Lung (tissue), 12 donors: ENCODE results near the gene ATG4B. TPM values are rescaled to one million over a fixed set of nuclear protein-coding genes. Genes with fewer than 3 reads are reported as not detected.

Source experiments
- ATAC-seq: fragments of 200-7000 bp; cut with Tn5 transposase; one replicate; pipeline ENCODE4 v1.9.1; 2020; ENCODE audit warnings: moderate number of reproducible peaks; ENCODE audit not compliant: insufficient read depth, low FRiP score
- DNase-seq, 3 donors: peaks; one replicate each; pipeline ENCODE4 v3.0.0-alpha.2; 2013 to 2017
- H3K27ac ChIP-seq, 2 donors: one replicate each; pipeline ENCODE4 v1.5.1; 2013; ENCODE audit warnings: mild to moderate bottlenecking in 2 of 2, moderate library complexity in 2 of 2, control low read depth in 1 of 2, inconsistent platforms in 1 of 2, low read depth in 1 of 2, low read length in 1 of 2
- H3K27me3 ChIP-seq, 3 donors: one replicate each; pipeline ENCODE4 v1.5.1; 2013; ENCODE audit warnings: low read length in 2 of 3; ENCODE audit not compliant: control insufficient read depth in 3 of 3, insufficient read depth in 3 of 3
- H3K36me3 ChIP-seq, 4 donors: one replicate each; pipeline ENCODE4 v1.5.1; 2013; ENCODE audit warnings: low read length in 4 of 4, mild to moderate bottlenecking in 1 of 4, moderate library complexity in 1 of 4; ENCODE audit not compliant: control insufficient read depth in 4 of 4, insufficient read depth in 4 of 4
- H3K4me1 ChIP-seq, 5 donors: one replicate each; pipeline ENCODE4 v1.5.1; 2013; ENCODE audit warnings: low read length in 5 of 5, mild to moderate bottlenecking in 2 of 5, moderate library complexity in 1 of 5; ENCODE audit not compliant: control insufficient read depth in 5 of 5, insufficient read depth in 5 of 5
- H3K4me3 ChIP-seq: one replicate; pipeline ENCODE4 v1.5.1; 2013; ENCODE audit warnings: mild to moderate bottlenecking, control low read depth, moderate library complexity
- H3K9ac ChIP-seq, 2 donors: one replicate each; pipeline ENCODE4 v1.5.1; 2013; ENCODE audit warnings: low read length in 2 of 2, control low read depth in 1 of 2; ENCODE audit not compliant: insufficient read depth in 1 of 2
- H3K9me3 ChIP-seq, 4 donors: one replicate each; pipeline ENCODE4 v1.5.1; 2013; ENCODE audit warnings: low read length in 3 of 4, mild to moderate bottlenecking in 1 of 4, moderate library complexity in 1 of 4; ENCODE audit not compliant: control insufficient read depth in 4 of 4, insufficient read depth in 3 of 4
- WGBS, 2 donors: extraction: QIAGEN DNeasy Blood & Tissue Kit; methylation state at CpG; one replicate each; pipeline ENCODE4 v1.1.7; 2013; 5-methylcytosine and 5-hydroxymethylcytosine counted together
- polyA plus RNA-seq, 2 donors: library from polyadenylated mRNA; stranded (reverse); fragments of 200-250 nt; gene quantifications; one replicate each; pipeline ENCODE4 v1.2.1, GENCODE V29; 2013
- total RNA-seq, 2 donors: library from RNA; depleted of rRNA in 1 of 2; stranded (reverse); fragments of >200 nt in 1 of 2; gene quantifications; one replicate each; pipeline ENCODE4 v1.2.1, GENCODE V29; 2014 to 2021
- TF ChIP-seq, protein P1 (sequence below): IDR thresholded peaks from 2 replicates; pipeline ENCODE4 v1.5.1; 2012; ENCODE audit warnings: mild to moderate bottlenecking; ENCODE audit errors: control extremely low read depth, extremely low read depth
- donor health status: control.
- donor health status: control.
- donor health status: Bipolar disorder and iron deficiency.
- donor health status: healthy.
- donor health status: DM: yes; HTN: yes; CAD: no.

ATG4B gene
- total and polyA plus RNA-seq, 4 donors = 45.1 to 74.9 (median 62.0) TPM

DNA sequence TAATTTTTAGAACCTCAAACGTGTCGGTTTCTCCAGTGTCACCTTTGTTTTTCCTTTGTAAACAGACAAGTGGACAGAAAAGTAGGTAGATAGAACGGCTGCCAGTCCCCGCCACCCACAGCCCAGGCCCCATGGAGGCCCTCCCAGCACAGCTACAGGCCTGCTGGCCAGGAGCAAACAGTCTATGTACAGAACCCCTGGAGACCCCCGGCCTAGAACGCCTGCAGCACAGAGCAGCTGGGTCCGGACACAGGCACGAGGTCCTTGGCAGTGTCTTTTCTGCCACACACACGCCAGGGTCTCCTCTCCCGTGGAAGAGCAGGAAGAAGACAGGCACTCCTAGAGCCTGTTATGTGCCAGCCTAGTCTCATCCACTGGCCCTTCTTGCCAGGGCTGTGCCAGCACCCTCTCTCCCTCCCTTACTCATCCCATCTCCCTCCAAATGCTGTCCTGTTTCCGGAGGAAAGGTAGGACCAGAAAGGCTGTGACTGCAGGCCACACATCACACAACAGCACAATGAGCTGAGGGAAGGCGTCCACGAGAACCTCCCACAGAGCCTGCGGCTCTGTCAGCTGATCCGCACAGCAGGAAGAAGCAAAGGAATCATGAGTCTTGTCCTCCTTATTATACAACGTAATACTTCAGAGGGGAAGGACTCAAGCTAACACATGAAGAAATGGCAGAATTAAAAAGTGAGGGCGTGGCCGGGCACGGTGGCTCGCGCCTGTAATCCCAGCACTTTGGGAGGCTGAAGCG lies 41.5 kb downstream of the ATG4B start:
- TF ChIP-seq, protein P1, sequence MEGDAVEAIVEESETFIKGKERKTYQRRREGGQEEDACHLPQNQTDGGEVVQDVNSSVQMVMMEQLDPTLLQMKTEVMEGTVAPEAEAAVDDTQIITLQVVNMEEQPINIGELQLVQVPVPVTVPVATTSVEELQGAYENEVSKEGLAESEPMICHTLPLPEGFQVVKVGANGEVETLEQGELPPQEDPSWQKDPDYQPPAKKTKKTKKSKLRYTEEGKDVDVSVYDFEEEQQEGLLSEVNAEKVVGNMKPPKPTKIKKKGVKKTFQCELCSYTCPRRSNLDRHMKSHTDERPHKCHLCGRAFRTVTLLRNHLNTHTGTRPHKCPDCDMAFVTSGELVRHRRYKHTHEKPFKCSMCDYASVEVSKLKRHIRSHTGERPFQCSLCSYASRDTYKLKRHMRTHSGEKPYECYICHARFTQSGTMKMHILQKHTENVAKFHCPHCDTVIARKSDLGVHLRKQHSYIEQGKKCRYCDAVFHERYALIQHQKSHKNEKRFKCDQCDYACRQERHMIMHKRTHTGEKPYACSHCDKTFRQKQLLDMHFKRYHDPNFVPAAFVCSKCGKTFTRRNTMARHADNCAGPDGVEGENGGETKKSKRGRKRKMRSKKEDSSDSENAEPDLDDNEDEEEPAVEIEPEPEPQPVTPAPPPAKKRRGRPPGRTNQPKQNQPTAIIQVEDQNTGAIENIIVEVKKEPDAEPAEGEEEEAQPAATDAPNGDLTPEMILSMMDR = no peak
- no peaks in the 10 kb centered on the region for H3K9me3 ChIP-seq
- no peak overlapping the region for H3K4me3 ChIP-seq
- DNase-seq = no peak
- WGBS, 2 donors = 91 to 94% methylated on average over 22 of the region's 22 CpGs
- no peak for ATAC-seq
- peaks cover 0 to 34% (median 24%) of the 10 kb centered on the region in 4 donors for H3K36me3 ChIP-seq
- H3K27ac ChIP-seq = no peak overlapping the region
- H3K27me3 ChIP-seq = no peaks in the 10 kb centered on the region
- no peak overlapping the region for H3K9ac ChIP-seq
- H3K4me1 ChIP-seq = no peaks in the 10 kb centered on the region

DNA sequence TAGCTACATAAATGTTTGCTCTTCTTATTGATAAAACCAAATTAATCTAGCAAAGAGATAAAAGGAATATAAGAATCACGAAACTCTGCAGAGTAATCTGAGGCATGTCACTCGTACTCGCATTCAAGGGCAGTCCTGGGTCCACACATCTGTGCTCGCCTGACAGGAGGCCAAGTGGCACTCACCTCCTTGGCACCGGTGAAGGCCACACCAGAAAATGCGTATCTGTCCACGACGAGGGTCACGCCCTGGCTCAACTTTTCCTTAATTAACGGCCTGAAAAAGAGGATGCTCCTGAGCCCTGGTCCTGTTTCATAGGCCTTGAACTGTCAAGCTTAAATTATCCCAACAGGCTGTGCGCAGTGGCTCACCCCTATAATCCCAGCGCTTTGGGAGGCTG lies 42.6 kb downstream of the ATG4B start:
- ATAC-seq = no peak
- Histone ChIP-seq H3K36me3 (peaks cover 0 to 33% (median 28%) of the 10 kb centered on the region in 4 donors), H3K4me1 (no peaks in the 10 kb centered on the region)

DNA sequence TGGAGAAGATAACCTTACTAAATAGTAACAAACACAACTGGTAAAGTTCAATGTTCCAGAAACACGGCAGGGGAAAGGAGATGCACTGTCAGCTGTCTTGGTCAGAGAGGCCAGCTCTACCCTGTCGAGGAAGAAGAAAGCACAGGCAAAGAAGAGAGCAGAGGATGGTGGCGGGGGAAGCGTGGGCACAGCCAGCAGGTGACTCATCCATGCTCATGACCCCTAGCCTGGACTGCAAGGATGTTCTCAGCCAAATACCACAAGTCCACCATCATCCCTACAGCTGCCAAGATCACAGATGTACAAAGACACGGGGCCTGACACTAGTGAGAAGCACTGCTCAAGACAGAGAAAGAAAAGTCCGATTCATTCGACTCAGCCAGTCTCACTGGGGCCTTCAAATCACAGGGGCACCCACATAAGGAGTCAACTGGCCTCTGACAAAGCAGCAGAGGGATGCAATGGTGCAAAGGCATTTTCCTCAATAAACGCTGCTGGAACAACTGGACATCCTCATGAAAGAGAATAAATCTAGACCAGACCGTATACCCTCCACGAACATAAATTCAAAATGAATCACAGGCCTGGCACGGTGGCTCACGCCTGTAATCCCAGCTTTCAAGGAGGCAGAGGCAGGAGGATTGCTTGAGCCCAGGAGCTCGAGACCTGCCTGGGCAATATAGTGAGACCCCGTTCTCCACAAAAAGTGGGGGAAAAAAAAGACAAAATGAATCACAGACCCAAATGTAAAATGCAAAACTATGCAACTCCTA lies 43.5 kb downstream of the ATG4B start:
- no peak for DNase-seq
- Histone ChIP-seq H3K9me3 (no peaks in the 10 kb centered on the region), H3K4me3 (no peak overlapping the region), H3K27me3 (no peaks in the 10 kb centered on the region), H3K4me1 (peaks cover 0 to 7% (median 4%) of the 10 kb centered on the region in 5 donors), H3K9ac (no peak overlapping the region), H3K36me3 (peaks cover 0 to 30% (median 27%) of the 10 kb centered on the region in 4 donors), H3K27ac (no peak overlapping the region)
- WGBS, 2 donors = 90 to 93% methylated on average over 14 of the region's 14 CpGs
- TF ChIP-seq, protein P1 = no peak
- ATAC-seq = peak; percentile 70

More for the DNA sequence above, 42.6 kb downstream of the ATG4B start:
- 95 to 96% methylated on average over 12 of the region's 12 CpGs for WGBS, 2 donors
- no peaks in the 10 kb centered on the region for H3K27me3 ChIP-seq
- H3K4me3 ChIP-seq = no peak overlapping the region
- H3K9me3 ChIP-seq = no peaks in the 10 kb centered on the region
- no peak overlapping the region for H3K27ac ChIP-seq
- no peak for DNase-seq
- no peak overlapping the region for H3K9ac ChIP-seq
- TF ChIP-seq, protein P1 = no peak
